ENCODE data around the gene EPB41L1.

The EPB41L1 gene

GRCh38 chr20:36196676-36197075, 42.1 kb downstream of the EPB41L1 start:
- Histone ChIP-seq H3K4me1 (ENCODE audit: control insufficient read depth, insufficient read depth, low read length) (peaks cover 2% of the 10 kb centered on the region), H3K9me3 (ENCODE audit: control insufficient read depth in 2 of 2, low read length in 2 of 2) (no peaks in the 10 kb centered on the region), H3K4me3 (ENCODE audit: low read length in 2 of 2) (no peak overlapping the region), H3K9ac (ENCODE audit: low read length in 2 of 2) (no peak overlapping the region), H3K36me3 (ENCODE audit: control insufficient read depth in 2 of 2, insufficient read depth in 2 of 2, low read length in 2 of 2) (peaks cover 8 to 38% of the 10 kb centered on the region in 2 donors), H3K27me3 (ENCODE audit: control insufficient read depth in 1 of 2, insufficient read depth in 2 of 2, low read length in 2 of 2) (no peaks in the 10 kb centered on the region), H3K27ac (ENCODE audit: low read length) (no peak overlapping the region)

- Histone ChIP-seq H3K4me1 (ENCODE audit: control insufficient read depth, insufficient read depth, low read length) (peaks cover 2% of the 10 kb centered on the region), H3K9me3 (ENCODE audit: control insufficient read depth in 2 of 2, low read length in 2 of 2) (no peaks in the 10 kb centered on the region), H3K27ac (ENCODE audit: low read length) (no peak overlapping the region), H3K9ac (ENCODE audit: low read length in 2 of 2) (no peak overlapping the region), H3K4me3 (ENCODE audit: low read length in 2 of 2) (no peak overlapping the region), H3K36me3 (ENCODE audit: control insufficient read depth in 2 of 2, insufficient read depth in 2 of 2, low read length in 2 of 2) (peaks cover 10 to 41% of the 10 kb centered on the region in 2 donors), H3K27me3 (ENCODE audit: control insufficient read depth in 1 of 2, insufficient read depth in 2 of 2, low read length in 2 of 2) (no peaks in the 10 kb centered on the region)
Measured at GRCh38 chr20:36197271-36197670, 42.7 kb downstream of the EPB41L1 start.

- peaks cover 10 to 32% of the 10 kb centered on the region in 2 donors for H3K36me3 ChIP-seq (ENCODE audit: control insufficient read depth in 2 of 2, insufficient read depth in 2 of 2, low read length in 2 of 2)
- H3K9ac ChIP-seq (ENCODE audit: low read length in 2 of 2) = no peak overlapping the region
- no peak overlapping the region for H3K4me3 ChIP-seq (ENCODE audit: low read length in 2 of 2)
- H3K27ac ChIP-seq (ENCODE audit: low read length) = no peak overlapping the region
- H3K27me3 ChIP-seq (ENCODE audit: control insufficient read depth in 1 of 2, insufficient read depth in 2 of 2, low read length in 2 of 2) = no peaks in the 10 kb centered on the region
- H3K9me3 ChIP-seq (ENCODE audit: control insufficient read depth in 2 of 2, low read length in 2 of 2) = no peaks in the 10 kb centered on the region
- peaks cover 2% of the 10 kb centered on the region for H3K4me1 ChIP-seq (ENCODE audit: control insufficient read depth, insufficient read depth, low read length)
Measured at GRCh38 chr20:36199345-36200257, 45.1 kb downstream of the EPB41L1 start.

GRCh38 chr20:36200451-36200850, 45.9 kb downstream of the EPB41L1 start:
- Histone ChIP-seq H3K27me3 (ENCODE audit: control insufficient read depth in 1 of 2, insufficient read depth in 2 of 2, low read length in 2 of 2) (no peaks in the 10 kb centered on the region), H3K9me3 (ENCODE audit: control insufficient read depth in 2 of 2, low read length in 2 of 2) (no peaks in the 10 kb centered on the region)

GRCh38 chr20:36201198-36201597, 46.7 kb downstream of the EPB41L1 start:
- Histone ChIP-seq H3K4me1 (ENCODE audit: control insufficient read depth, insufficient read depth, low read length) (peaks cover 2% of the 10 kb centered on the region), H3K27me3 (ENCODE audit: control insufficient read depth in 1 of 2, insufficient read depth in 2 of 2, low read length in 2 of 2) (no peaks in the 10 kb centered on the region), H3K9ac (ENCODE audit: low read length in 2 of 2) (no peak overlapping the region), H3K36me3 (ENCODE audit: control insufficient read depth in 2 of 2, insufficient read depth in 2 of 2, low read length in 2 of 2) (peaks cover 3 to 26% of the 10 kb centered on the region in 2 donors), H3K9me3 (ENCODE audit: control insufficient read depth in 2 of 2, low read length in 2 of 2) (no peaks in the 10 kb centered on the region), H3K4me3 (ENCODE audit: low read length in 2 of 2) (no peak overlapping the region), H3K27ac (ENCODE audit: low read length) (no peak overlapping the region)

More at GRCh38 chr20:36200451-36200850, 45.9 kb downstream of the EPB41L1 start:
- Histone ChIP-seq H3K9ac (ENCODE audit: low read length in 2 of 2) (peak overlapping the region in 1 of 2 donors; percentile 5), H3K4me1 (ENCODE audit: control insufficient read depth, insufficient read depth, low read length) (peaks cover 2% of the 10 kb centered on the region), H3K36me3 (ENCODE audit: control insufficient read depth in 2 of 2, insufficient read depth in 2 of 2, low read length in 2 of 2) (peaks cover 3 to 26% of the 10 kb centered on the region in 2 donors), H3K27ac (ENCODE audit: low read length) (no peak overlapping the region), H3K4me3 (ENCODE audit: low read length in 2 of 2) (no peak overlapping the region)

GRCh38 chr20:36202891-36203338, 48.4 kb downstream of the EPB41L1 start:
- Histone ChIP-seq H3K4me3 (ENCODE audit: low read length in 2 of 2) (no peak overlapping the region), H3K9me3 (ENCODE audit: control insufficient read depth in 2 of 2, low read length in 2 of 2) (no peaks in the 10 kb centered on the region), H3K36me3 (ENCODE audit: control insufficient read depth in 2 of 2, insufficient read depth in 2 of 2, low read length in 2 of 2) (peaks cover 6 to 25% of the 10 kb centered on the region in 2 donors), H3K4me1 (ENCODE audit: control insufficient read depth, insufficient read depth, low read length) (peaks cover 2% of the 10 kb centered on the region), H3K27ac (ENCODE audit: low read length) (no peak overlapping the region), H3K9ac (ENCODE audit: low read length in 2 of 2) (no peak overlapping the region), H3K27me3 (ENCODE audit: control insufficient read depth in 1 of 2, insufficient read depth in 2 of 2, low read length in 2 of 2) (no peaks in the 10 kb centered on the region)

- no peak overlapping the region for H3K9ac ChIP-seq (ENCODE audit: low read length in 2 of 2)
- no peak overlapping the region for H3K27ac ChIP-seq (ENCODE audit: low read length)
- no peaks in the 10 kb centered on the region for H3K27me3 ChIP-seq (ENCODE audit: control insufficient read depth in 1 of 2, insufficient read depth in 2 of 2, low read length in 2 of 2)
- H3K9me3 ChIP-seq (ENCODE audit: control insufficient read depth in 2 of 2, low read length in 2 of 2) = no peaks in the 10 kb centered on the region
- H3K36me3 ChIP-seq (ENCODE audit: control insufficient read depth in 2 of 2, insufficient read depth in 2 of 2, low read length in 2 of 2) = peaks cover 6 to 25% of the 10 kb centered on the region in 2 donors
- peaks cover 2% of the 10 kb centered on the region for H3K4me1 ChIP-seq (ENCODE audit: control insufficient read depth, insufficient read depth, low read length)
- H3K4me3 ChIP-seq (ENCODE audit: low read length in 2 of 2) = no peak overlapping the region
Measured at GRCh38 chr20:36203861-36204260, 49.3 kb downstream of the EPB41L1 start.

- Histone ChIP-seq H3K4me3 (ENCODE audit: low read length in 2 of 2) (no peak overlapping the region), H3K36me3 (ENCODE audit: control insufficient read depth in 2 of 2, insufficient read depth in 2 of 2, low read length in 2 of 2) (peaks cover 6 to 30% of the 10 kb centered on the region in 2 donors), H3K27me3 (ENCODE audit: control insufficient read depth in 1 of 2, insufficient read depth in 2 of 2, low read length in 2 of 2) (no peaks in the 10 kb centered on the region), H3K4me1 (ENCODE audit: control insufficient read depth, insufficient read depth, low read length) (no peaks in the 10 kb centered on the region), H3K9ac (ENCODE audit: low read length in 2 of 2) (no peak overlapping the region), H3K9me3 (ENCODE audit: control insufficient read depth in 2 of 2, low read length in 2 of 2) (no peaks in the 10 kb centered on the region), H3K27ac (ENCODE audit: low read length) (no peak overlapping the region)
Measured at GRCh38 chr20:36205026-36205425, 50.5 kb downstream of the EPB41L1 start.

GRCh38 chr20:36206068-36206467, 51.5 kb downstream of the EPB41L1 start:
- no peaks in the 10 kb centered on the region for H3K4me1 ChIP-seq (ENCODE audit: control insufficient read depth, insufficient read depth, low read length)
- H3K9me3 ChIP-seq (ENCODE audit: control insufficient read depth in 2 of 2, low read length in 2 of 2) = no peaks in the 10 kb centered on the region
- no peaks in the 10 kb centered on the region for H3K27me3 ChIP-seq (ENCODE audit: control insufficient read depth in 1 of 2, insufficient read depth in 2 of 2, low read length in 2 of 2)
- no peak overlapping the region for H3K4me3 ChIP-seq (ENCODE audit: low read length in 2 of 2)
- H3K27ac ChIP-seq (ENCODE audit: low read length) = no peak overlapping the region
- peaks cover 6 to 28% of the 10 kb centered on the region in 2 donors for H3K36me3 ChIP-seq (ENCODE audit: control insufficient read depth in 2 of 2, insufficient read depth in 2 of 2, low read length in 2 of 2)
- no peak overlapping the region for H3K9ac ChIP-seq (ENCODE audit: low read length in 2 of 2)

- no peaks in the 10 kb centered on the region for H3K27me3 ChIP-seq (ENCODE audit: control insufficient read depth in 1 of 2, insufficient read depth in 2 of 2, low read length in 2 of 2)
- no peaks in the 10 kb centered on the region for H3K4me1 ChIP-seq (ENCODE audit: control insufficient read depth, insufficient read depth, low read length)
- H3K27ac ChIP-seq (ENCODE audit: low read length) = no peak overlapping the region
- H3K9ac ChIP-seq (ENCODE audit: low read length in 2 of 2) = no peak overlapping the region
- peaks cover 5 to 27% of the 10 kb centered on the region in 2 donors for H3K36me3 ChIP-seq (ENCODE audit: control insufficient read depth in 2 of 2, insufficient read depth in 2 of 2, low read length in 2 of 2)
- H3K4me3 ChIP-seq (ENCODE audit: low read length in 2 of 2) = no peak overlapping the region
- no peaks in the 10 kb centered on the region for H3K9me3 ChIP-seq (ENCODE audit: control insufficient read depth in 2 of 2, low read length in 2 of 2)
Measured at GRCh38 chr20:36206641-36207040, 52.1 kb downstream of the EPB41L1 start.

- H3K4me3 ChIP-seq (ENCODE audit: low read length in 2 of 2) = no peak overlapping the region
- H3K27ac ChIP-seq (ENCODE audit: low read length) = no peak overlapping the region
- no peaks in the 10 kb centered on the region for H3K4me1 ChIP-seq (ENCODE audit: control insufficient read depth, insufficient read depth, low read length)
- no peak overlapping the region for H3K9ac ChIP-seq (ENCODE audit: low read length in 2 of 2)
- H3K27me3 ChIP-seq (ENCODE audit: control insufficient read depth in 1 of 2, insufficient read depth in 2 of 2, low read length in 2 of 2) = no peaks in the 10 kb centered on the region
- peaks cover 6 to 26% of the 10 kb centered on the region in 2 donors for H3K36me3 ChIP-seq (ENCODE audit: control insufficient read depth in 2 of 2, insufficient read depth in 2 of 2, low read length in 2 of 2)
- H3K9me3 ChIP-seq (ENCODE audit: control insufficient read depth in 2 of 2, low read length in 2 of 2) = no peaks in the 10 kb centered on the region
Measured at GRCh38 chr20:36207602-36208001, 53.1 kb downstream of the EPB41L1 start.
